Naive thymus-derived CD8-positive, alpha-beta T cell (primary cell): ENCODE data around the gene WIPF3. TPM values are rescaled to one million over a fixed set of nuclear protein-coding genes. Genes with fewer than 3 reads are reported as not detected.

Experiments used
- ATAC-seq, 2 donors: fragments of 150-1000 bp; cut with Tn5 transposase in 1 of 2; sonication (Bioruptor Pico), chemical (Tn5 transposase) in 1 of 2; 1 replicate in 1 of 2; 2 replicates in 1 of 2; pipeline ENCODE4 v1.10.0; 2021; ENCODE audit warnings: mild to moderate bottlenecking in 2 of 2, moderate library complexity in 2 of 2
- POLR2A ChIA-PET: fragments of 350-600 bp; sonication (Branson Sonifier 250); formaldehyde crosslinking; loops from one replicate; lab custom pipeline; 2021; ENCODE audit warnings: antibody characterized with exemption; lab: Charles Lee
- DNase-seq, 10 donors: peaks; one replicate each; pipeline versions ENCODE4 v3.0.0 to v3.0.0-alpha.2; 2020 to 2022
- H3K27ac Mint-ChIP-seq, 10 donors: one replicate each; pipeline ENCODE4 v1.8.0; 2020 to 2022; ENCODE audit warnings: mild to moderate bottlenecking in 10 of 10, mixed read lengths in 10 of 10, moderate library complexity in 4 of 10, inconsistent platforms in 1 of 10
- H3K27me3 Mint-ChIP-seq, 5 donors: one replicate each; pipeline ENCODE4 v1.8.0; 2021 to 2022; ENCODE audit warnings: mixed read lengths in 5 of 5
- H3K36me3 Mint-ChIP-seq, 3 donors: one replicate each; pipeline ENCODE4 v1.8.0; 2020 to 2022; ENCODE audit warnings: mixed read lengths in 3 of 3, mild to moderate bottlenecking in 2 of 3, inconsistent platforms in 1 of 3
- H3K4me1 Mint-ChIP-seq, 4 donors: one replicate each; pipeline ENCODE4 v1.8.0; 2021 to 2022; ENCODE audit warnings: mixed read lengths in 4 of 4
- H3K4me3 Mint-ChIP-seq, 10 donors: one replicate each; pipeline ENCODE4 v1.8.0; 2020 to 2022; ENCODE audit warnings: mild to moderate bottlenecking in 10 of 10, mixed read lengths in 10 of 10, moderate library complexity in 6 of 10, inconsistent platforms in 1 of 10
- H3K9me3 Mint-ChIP-seq, 9 donors: one replicate each; pipeline ENCODE4 v1.8.0; 2020 to 2022; ENCODE audit warnings: mixed read lengths in 9 of 9, mild to moderate bottlenecking in 3 of 9, inconsistent platforms in 1 of 9, moderate library complexity in 1 of 9
- polyA plus RNA-seq, 3 donors: library from polyadenylated mRNA; unstranded; fragments of 300-500 nt; fragmentation: Illumina TruSeq; gene quantifications; one replicate each; pipeline ENCODE4 v1.2.3, GENCODE V29; 2021
- total RNA-seq, 8 experiments: library from RNA in 2 of 8; stranded (reverse) in 2 of 8; gene quantifications; one replicate each; pipeline ENCODE4 v1.2.3 and lab custom pipeline; 2021 to 2026

WIPF3 gene
- total RNA-seq (under 1 TPM in 1 of 2 experiments, not detected in 1; 0.10 TPM), polyA plus RNA-seq (under 1 TPM in 1 of 3 donors, not detected in 2; 0.05 TPM), total RNA-seq (lab: John Stamatoyannopoulos, UW) (0 to 0.36 (median 0) reads per million in 6 experiments)

GRCh38 chr7:29806208-29806994 lies at the start of gene WIPF3:
Gene WIPF3, plus strand, starts transcription at chr7:29806508. Its CDS starts 28,217 bp downstream, at chr7:29834725.
- H3K27ac Mint-ChIP-seq, result peak within 1 kb of the TSS in 1 of 10 donors; percentile 20
- peak within 1 kb of the TSS in 7 of 10 donors; percentile 7 to 58 (median 43) for H3K4me3 Mint-ChIP-seq

GRCh38 chr7:29763266-29763665 lies 43.0 kb upstream of the WIPF3 start:
- POLR2A ChIA-PET, result no interaction called here
- Mint-ChIP-seq H3K4me3 (no peak overlapping the region), H3K36me3 (no peaks in the 10 kb centered on the region), H3K4me1 (no peaks in the 10 kb centered on the region), H3K27me3 (peaks cover 8 to 24% (median 13%) of the 10 kb centered on the region in 5 donors), H3K27ac (no peak overlapping the region), H3K9me3 (no peaks in the 10 kb centered on the region)
- ATAC-seq (no peak), DNase-seq (no peak)

More at GRCh38 chr7:29806208-29806994, at the start of gene WIPF3:
- DNase-seq, result peak in 1 of 10 donors; percentile 58
- Mint-ChIP-seq H3K36me3 (peaks cover 0 to 4% (median 0%) of the 10 kb centered on the region in 3 donors), H3K27me3 (peaks cover 53 to 81% (median 75%) of the 10 kb centered on the region in 5 donors), H3K9me3 (peaks cover 0 to 8% (median 0%) of the 10 kb centered on the region in 9 donors), H3K4me1 (peaks cover 0 to 14% (median 9%) of the 10 kb centered on the region in 4 donors)
- POLR2A ChIA-PET, result no interaction called here
- ATAC-seq, result no peak

- no peak for ATAC-seq
- H3K9me3 Mint-ChIP-seq, result no peaks in the 10 kb centered on the region
- H3K27me3 Mint-ChIP-seq, result peaks cover 8 to 24% (median 13%) of the 10 kb centered on the region in 5 donors
Measured at GRCh38 chr7:29764227-29764626, 42.1 kb upstream of the WIPF3 start.

GRCh38 chr7:29765490-29765889 lies 40.8 kb upstream of the WIPF3 start:
- H3K36me3 Mint-ChIP-seq, result no peaks in the 10 kb centered on the region
- no peak overlapping the region for H3K4me3 Mint-ChIP-seq
- no peak for ATAC-seq
- POLR2A ChIA-PET, result no interaction called here
- peaks cover 8 to 24% (median 13%) of the 10 kb centered on the region in 5 donors for H3K27me3 Mint-ChIP-seq
- no peaks in the 10 kb centered on the region for H3K4me1 Mint-ChIP-seq
- no peak for DNase-seq
- H3K9me3 Mint-ChIP-seq, result no peaks in the 10 kb centered on the region
- H3K27ac Mint-ChIP-seq, result no peak overlapping the region

More at GRCh38 chr7:29764227-29764626, 42.1 kb upstream of the WIPF3 start:
- no peak for DNase-seq
- H3K27ac Mint-ChIP-seq, result no peak overlapping the region
- no peak overlapping the region for H3K4me3 Mint-ChIP-seq
- POLR2A ChIA-PET, result no interaction called here
- H3K4me1 Mint-ChIP-seq, result no peaks in the 10 kb centered on the region
- H3K36me3 Mint-ChIP-seq, result no peaks in the 10 kb centered on the region

- no peak for DNase-seq
- no peaks in the 10 kb centered on the region for H3K4me1 Mint-ChIP-seq
- H3K4me3 Mint-ChIP-seq, result no peak overlapping the region
- H3K36me3 Mint-ChIP-seq, result peaks cover 0 to 5% (median 0%) of the 10 kb centered on the region in 3 donors
- H3K9me3 Mint-ChIP-seq, result peaks cover 0 to 16% (median 3%) of the 10 kb centered on the region in 9 donors
- H3K27me3 Mint-ChIP-seq, result peaks cover 2 to 16% (median 11%) of the 10 kb centered on the region in 5 donors
- POLR2A ChIA-PET, result no interaction called here
- no peak overlapping the region for H3K27ac Mint-ChIP-seq
- no peak for ATAC-seq
Measured at GRCh38 chr7:29770371-29770770, 35.9 kb upstream of the WIPF3 start.

GRCh38 chr7:29771081-29771816 lies 35.1 kb upstream of the WIPF3 start:
- ATAC-seq (no peak), DNase-seq (no peak)
- POLR2A ChIA-PET, result no interaction called here
- Mint-ChIP-seq H3K4me3 (no peak overlapping the region), H3K27ac (no peak overlapping the region), H3K27me3 (peaks cover 3 to 17% (median 6%) of the 10 kb centered on the region in 5 donors), H3K4me1 (no peaks in the 10 kb centered on the region), H3K36me3 (peaks cover 0 to 5% (median 0%) of the 10 kb centered on the region in 3 donors), H3K9me3 (peaks cover 0 to 16% (median 3%) of the 10 kb centered on the region in 9 donors)

GRCh38 chr7:29779017-29779416 lies 27.3 kb upstream of the WIPF3 start:
- no peak for ATAC-seq
- POLR2A ChIA-PET, result no interaction called here
- no peak for DNase-seq
- Mint-ChIP-seq H3K4me1 (no peaks in the 10 kb centered on the region), H3K27ac (peak overlapping the region in 1 of 10 donors; percentile 50), H3K9me3 (peaks cover 0 to 7% (median 0%) of the 10 kb centered on the region in 9 donors), H3K27me3 (peaks cover 9 to 34% (median 13%) of the 10 kb centered on the region in 5 donors), H3K36me3 (no peaks in the 10 kb centered on the region), H3K4me3 (no peak overlapping the region)

GRCh38 chr7:29780346-29780745 lies 26.0 kb upstream of the WIPF3 start:
- H3K36me3 Mint-ChIP-seq, result no peaks in the 10 kb centered on the region
- no peak for ATAC-seq
- POLR2A ChIA-PET, result no interaction called here
- peaks cover 9 to 34% (median 13%) of the 10 kb centered on the region in 5 donors for H3K27me3 Mint-ChIP-seq
- no peaks in the 10 kb centered on the region for H3K4me1 Mint-ChIP-seq
- no peak overlapping the region for H3K27ac Mint-ChIP-seq
- DNase-seq, result no peak
- H3K9me3 Mint-ChIP-seq, result peaks cover 0 to 4% (median 0%) of the 10 kb centered on the region in 9 donors
- H3K4me3 Mint-ChIP-seq, result no peak overlapping the region

- Mint-ChIP-seq H3K27me3 (peaks cover 1 to 17% (median 10%) of the 10 kb centered on the region in 5 donors), H3K27ac (no peak overlapping the region), H3K36me3 (no peaks in the 10 kb centered on the region), H3K4me1 (no peaks in the 10 kb centered on the region), H3K9me3 (no peaks in the 10 kb centered on the region), H3K4me3 (no peak overlapping the region)
- POLR2A ChIA-PET, result no interaction called here
- no peak for DNase-seq
- no peak for ATAC-seq
Measured at GRCh38 chr7:29783671-29784070, 22.6 kb upstream of the WIPF3 start.

- H3K27ac Mint-ChIP-seq, result no peak overlapping the region
- DNase-seq (no peak), ATAC-seq (no peak)
- POLR2A ChIA-PET, result no interaction called here
- peaks cover 0 to 2% (median 0%) of the 10 kb centered on the region in 9 donors for H3K9me3 Mint-ChIP-seq
- H3K27me3 Mint-ChIP-seq, result peaks cover 0 to 8% (median 0%) of the 10 kb centered on the region in 5 donors
- no peaks in the 10 kb centered on the region for H3K4me1 Mint-ChIP-seq
- H3K36me3 Mint-ChIP-seq, result no peaks in the 10 kb centered on the region
- no peak overlapping the region for H3K4me3 Mint-ChIP-seq
Measured at GRCh38 chr7:29793507-29793906, 12.8 kb upstream of the WIPF3 start.

- no peak for DNase-seq
- no peak overlapping the region for H3K27ac Mint-ChIP-seq
- H3K9me3 Mint-ChIP-seq, result peaks cover 0 to 2% (median 0%) of the 10 kb centered on the region in 9 donors
- no peaks in the 10 kb centered on the region for H3K36me3 Mint-ChIP-seq
- no peaks in the 10 kb centered on the region for H3K4me1 Mint-ChIP-seq
- H3K27me3 Mint-ChIP-seq, result peaks cover 3 to 14% (median 5%) of the 10 kb centered on the region in 5 donors
- no peak overlapping the region for H3K4me3 Mint-ChIP-seq
- POLR2A ChIA-PET, result no interaction called here
- ATAC-seq, result no peak
Measured at GRCh38 chr7:29794959-29795629, 11.2 kb upstream of the WIPF3 start.
